Naive thymus-derived CD8-positive, alpha-beta T cell (primary cell): ENCODE results near the gene DCAF6. TPM values are rescaled to one million over a fixed set of nuclear protein-coding genes. Genes with fewer than 3 reads are reported as not detected.
A peak's percentile ranks its signal among the peaks of the same experiment; 100 is the strongest.

Experiments used
- ATAC-seq, 2 donors: fragments of 150-1000 bp; cut with Tn5 transposase in 1 of 2; sonication (Bioruptor Pico), chemical (Tn5 transposase) in 1 of 2; 1 replicate in 1 of 2; 2 replicates in 1 of 2; pipeline ENCODE4 v1.10.0; 2021; ENCODE audit warnings: mild to moderate bottlenecking in 2 of 2, moderate library complexity in 2 of 2
- POLR2A ChIA-PET: fragments of 350-600 bp; sonication (Branson Sonifier 250); formaldehyde crosslinking; loops from one replicate; lab custom pipeline; 2021; ENCODE audit warnings: antibody characterized with exemption; lab: Charles Lee
- DNase-seq, 10 donors: peaks; one replicate each; pipeline versions ENCODE4 v3.0.0 to v3.0.0-alpha.2; 2020 to 2022
- H3K27ac Mint-ChIP-seq, 10 donors: one replicate each; pipeline ENCODE4 v1.8.0; 2020 to 2022; ENCODE audit warnings: mild to moderate bottlenecking in 10 of 10, mixed read lengths in 10 of 10, moderate library complexity in 4 of 10, inconsistent platforms in 1 of 10
- H3K27me3 Mint-ChIP-seq, 5 donors: one replicate each; pipeline ENCODE4 v1.8.0; 2021 to 2022; ENCODE audit warnings: mixed read lengths in 5 of 5
- H3K36me3 Mint-ChIP-seq, 3 donors: one replicate each; pipeline ENCODE4 v1.8.0; 2020 to 2022; ENCODE audit warnings: mixed read lengths in 3 of 3, mild to moderate bottlenecking in 2 of 3, inconsistent platforms in 1 of 3
- H3K4me1 Mint-ChIP-seq, 4 donors: one replicate each; pipeline ENCODE4 v1.8.0; 2021 to 2022; ENCODE audit warnings: mixed read lengths in 4 of 4
- H3K4me3 Mint-ChIP-seq, 10 donors: one replicate each; pipeline ENCODE4 v1.8.0; 2020 to 2022; ENCODE audit warnings: mild to moderate bottlenecking in 10 of 10, mixed read lengths in 10 of 10, moderate library complexity in 6 of 10, inconsistent platforms in 1 of 10
- H3K9me3 Mint-ChIP-seq, 9 donors: one replicate each; pipeline ENCODE4 v1.8.0; 2020 to 2022; ENCODE audit warnings: mixed read lengths in 9 of 9, mild to moderate bottlenecking in 3 of 9, inconsistent platforms in 1 of 9, moderate library complexity in 1 of 9
- polyA plus RNA-seq, 3 donors: library from polyadenylated mRNA; unstranded; fragments of 300-500 nt; fragmentation: Illumina TruSeq; gene quantifications; one replicate each; pipeline ENCODE4 v1.2.3, GENCODE V29; 2021
- total RNA-seq, 8 experiments: library from RNA in 2 of 8; stranded (reverse) in 2 of 8; gene quantifications; one replicate each; pipeline ENCODE4 v1.2.3 and lab custom pipeline; 2021 to 2026

Gene DCAF6
- total and polyA plus RNA-seq, 5 experiments from 2014 or later: 5.7 to 30.1 (median 10.0) TPM

GRCh38 chr1:167938080-167938636 is 1.7 kb downstream of the DCAF6 start:
- DNase-seq (no peak), ATAC-seq (no peak)
- peaks cover 20 to 52% (median 38%) of the 10 kb centered on the region in 4 donors for H3K4me1 Mint-ChIP-seq
- H3K9me3 Mint-ChIP-seq: no peaks in the 10 kb centered on the region
- H3K27me3 Mint-ChIP-seq: no peaks in the 10 kb centered on the region
- peaks cover 5 to 8% (median 5%) of the 10 kb centered on the region in 3 donors for H3K36me3 Mint-ChIP-seq
- peak overlapping the region; percentile 82 to 99 (median 94) for H3K4me3 Mint-ChIP-seq
- POLR2A ChIA-PET: no interaction called here
- peak overlapping the region in 9 of 10 donors; percentile 58 to 100 (median 97) for H3K27ac Mint-ChIP-seq

DNA sequence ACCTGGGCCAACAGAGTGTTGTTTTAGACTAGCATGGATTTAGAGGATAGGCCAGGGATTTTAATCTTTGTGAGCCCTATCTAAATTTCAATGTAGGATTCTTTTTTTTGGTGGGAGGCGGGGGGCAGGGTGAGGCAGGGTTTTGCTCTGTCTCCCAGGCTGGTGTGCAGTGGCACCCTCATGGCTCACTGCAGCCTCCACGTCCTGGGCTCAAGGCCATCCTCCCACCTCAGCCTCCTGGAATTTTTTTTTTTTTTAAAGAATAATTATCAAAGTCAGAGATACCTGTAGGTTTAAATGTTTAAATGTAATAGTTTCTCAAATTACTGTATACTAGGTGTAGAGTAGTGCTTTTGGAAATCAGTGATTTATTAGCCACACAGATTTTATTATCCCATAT is 3.8 kb downstream of the DCAF6 start:
- H3K27me3 Mint-ChIP-seq: no peaks in the 10 kb centered on the region
- peaks cover 0 to 10% (median 0%) of the 10 kb centered on the region in 9 donors for H3K9me3 Mint-ChIP-seq
- no peak overlapping the region for H3K4me3 Mint-ChIP-seq
- ATAC-seq: no peak
- no peak overlapping the region for H3K27ac Mint-ChIP-seq
- H3K36me3 Mint-ChIP-seq: peaks cover 5 to 19% (median 9%) of the 10 kb centered on the region in 3 donors
- DNase-seq: no peak
- H3K4me1 Mint-ChIP-seq: peaks cover 21 to 38% (median 28%) of the 10 kb centered on the region in 4 donors
- POLR2A ChIA-PET: no interaction called here

DNA sequence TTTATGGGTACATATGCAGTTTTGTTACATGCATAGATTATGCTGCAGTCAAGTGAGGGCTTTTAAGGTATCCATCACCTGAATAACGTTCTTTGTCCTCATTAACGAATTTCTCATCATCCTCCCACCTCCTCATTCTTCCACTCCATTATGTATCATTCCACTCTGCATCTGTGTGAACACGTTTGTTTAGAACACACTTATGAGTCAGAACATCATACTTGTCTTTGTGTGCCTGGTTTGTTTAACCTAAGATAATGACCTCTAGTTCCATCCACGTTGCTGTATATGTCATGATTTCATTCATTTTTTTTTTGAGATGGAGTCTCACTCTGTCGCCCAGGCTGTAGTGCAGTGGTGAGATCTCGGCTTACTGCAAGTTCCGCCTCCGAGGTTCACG is 7.1 kb downstream of the DCAF6 start:
- H3K4me1 Mint-ChIP-seq: peaks cover 27 to 46% (median 43%) of the 10 kb centered on the region in 4 donors
- peaks cover 0 to 19% (median 10%) of the 10 kb centered on the region in 3 donors for H3K36me3 Mint-ChIP-seq
- POLR2A ChIA-PET: no interaction called here
- peak overlapping the region in 2 of 10 donors; percentile 3 to 36 for H3K27ac Mint-ChIP-seq
- H3K9me3 Mint-ChIP-seq: peaks cover 0 to 10% (median 0%) of the 10 kb centered on the region in 9 donors
- ATAC-seq (no peak), DNase-seq (no peak)
- H3K27me3 Mint-ChIP-seq: no peaks in the 10 kb centered on the region
- no peak overlapping the region for H3K4me3 Mint-ChIP-seq

GRCh38 chr1:167947733-167948132 is 11.2 kb downstream of the DCAF6 start:
- Mint-ChIP-seq H3K4me3 (peak overlapping the region in 6 of 10 donors; percentile 4 to 33 (median 12)), H3K27ac (peak overlapping the region in 1 of 10 donors; percentile 76), H3K4me1 (peaks cover 32 to 55% (median 48%) of the 10 kb centered on the region in 4 donors), H3K36me3 (peaks cover 4 to 36% (median 14%) of the 10 kb centered on the region in 3 donors), H3K9me3 (peaks cover 0 to 10% (median 0%) of the 10 kb centered on the region in 9 donors), H3K27me3 (no peaks in the 10 kb centered on the region)
- ATAC-seq (no peak), DNase-seq (no peak)
- POLR2A ChIA-PET: no interaction called here

DNA sequence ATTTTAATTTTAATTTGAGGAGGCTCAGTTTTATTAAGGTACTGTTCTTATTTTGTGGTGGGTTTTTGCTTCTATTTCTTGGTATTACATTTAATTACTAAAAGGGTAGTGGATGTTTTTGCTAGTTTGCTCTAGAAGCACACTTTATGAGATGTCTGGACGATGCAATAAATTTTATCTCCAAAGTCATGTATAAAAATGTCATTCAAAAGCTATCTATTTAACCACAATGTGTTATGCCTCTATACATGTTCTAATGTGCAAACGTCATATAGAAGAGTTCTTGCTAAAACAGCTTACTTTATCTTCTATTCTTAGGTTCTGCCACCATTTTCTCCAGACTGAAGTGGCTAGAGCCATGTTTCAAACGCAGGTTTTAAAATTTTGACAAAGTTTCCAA is 13.3 kb downstream of the DCAF6 start:
- Mint-ChIP-seq H3K27ac (no peak overlapping the region), H3K4me1 (peaks cover 26 to 49% (median 45%) of the 10 kb centered on the region in 4 donors), H3K9me3 (peaks cover 0 to 2% (median 0%) of the 10 kb centered on the region in 9 donors), H3K4me3 (no peak overlapping the region), H3K27me3 (no peaks in the 10 kb centered on the region), H3K36me3 (peaks cover 8 to 40% (median 24%) of the 10 kb centered on the region in 3 donors)
- ATAC-seq (no peak), DNase-seq (no peak)
- POLR2A ChIA-PET: no interaction called here

DNA sequence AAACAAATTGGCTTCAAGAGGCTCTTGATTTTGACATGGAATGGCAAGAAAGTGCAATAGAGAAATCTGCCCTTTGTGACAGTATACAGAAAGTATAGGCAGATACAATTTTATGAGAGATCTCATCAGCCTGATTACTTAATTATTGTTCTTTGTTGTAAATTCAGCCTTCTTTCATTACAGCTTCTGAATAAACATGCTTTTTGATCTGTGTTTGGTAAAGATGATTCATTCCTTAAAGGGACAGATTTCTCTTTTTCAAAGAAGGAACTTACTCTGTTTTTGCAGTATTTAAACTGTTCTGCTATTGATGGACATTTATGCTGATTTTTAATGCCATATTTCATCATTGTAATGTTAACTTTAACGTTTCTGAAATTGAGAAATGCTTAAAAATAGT is 14.1 kb downstream of the DCAF6 start:
- no peak for DNase-seq
- no peaks in the 10 kb centered on the region for H3K9me3 Mint-ChIP-seq
- peak overlapping the region in 1 of 10 donors; percentile 38 for H3K27ac Mint-ChIP-seq
- no peaks in the 10 kb centered on the region for H3K27me3 Mint-ChIP-seq
- POLR2A ChIA-PET: no interaction called here
- peaks cover 8 to 47% (median 27%) of the 10 kb centered on the region in 3 donors for H3K36me3 Mint-ChIP-seq
- ATAC-seq: no peak
- H3K4me1 Mint-ChIP-seq: peaks cover 21 to 43% (median 40%) of the 10 kb centered on the region in 4 donors
- H3K4me3 Mint-ChIP-seq: peak overlapping the region in 1 of 10 donors; percentile 4

DNA sequence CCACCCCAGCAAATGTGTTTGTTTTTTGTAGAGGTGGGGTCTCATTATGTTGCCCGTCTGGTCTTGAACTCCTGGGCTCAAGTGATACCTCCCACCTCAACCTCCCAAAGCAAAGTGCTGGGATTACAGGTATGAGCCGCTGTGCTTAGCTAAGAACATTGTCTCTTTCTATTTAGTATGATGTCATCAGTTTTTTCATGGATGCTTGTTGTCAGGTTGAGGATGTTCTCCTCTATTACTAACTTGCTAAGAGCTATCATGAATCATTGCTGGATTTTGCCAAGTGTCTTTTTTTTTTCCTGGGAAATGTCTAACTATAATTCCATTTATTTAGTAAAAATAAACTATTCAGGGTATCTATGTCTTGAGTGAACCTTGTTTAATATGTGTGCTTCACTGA is 19.4 kb downstream of the DCAF6 start:
- ATAC-seq: no peak
- H3K27me3 Mint-ChIP-seq: no peaks in the 10 kb centered on the region
- no peak overlapping the region for H3K4me3 Mint-ChIP-seq
- peaks cover 8 to 64% (median 36%) of the 10 kb centered on the region in 3 donors for H3K36me3 Mint-ChIP-seq
- H3K27ac Mint-ChIP-seq: no peak overlapping the region
- peaks cover 6 to 15% (median 12%) of the 10 kb centered on the region in 4 donors for H3K4me1 Mint-ChIP-seq
- no peak for DNase-seq
- POLR2A ChIA-PET: interaction anchor here (0.7 to 1.1 kb wide), 2 partner anchors 194 to 1838 kb away, joined by 3 to 6 read pairs; no protein-coding TSS in a partner anchor
- no peaks in the 10 kb centered on the region for H3K9me3 Mint-ChIP-seq

DNA sequence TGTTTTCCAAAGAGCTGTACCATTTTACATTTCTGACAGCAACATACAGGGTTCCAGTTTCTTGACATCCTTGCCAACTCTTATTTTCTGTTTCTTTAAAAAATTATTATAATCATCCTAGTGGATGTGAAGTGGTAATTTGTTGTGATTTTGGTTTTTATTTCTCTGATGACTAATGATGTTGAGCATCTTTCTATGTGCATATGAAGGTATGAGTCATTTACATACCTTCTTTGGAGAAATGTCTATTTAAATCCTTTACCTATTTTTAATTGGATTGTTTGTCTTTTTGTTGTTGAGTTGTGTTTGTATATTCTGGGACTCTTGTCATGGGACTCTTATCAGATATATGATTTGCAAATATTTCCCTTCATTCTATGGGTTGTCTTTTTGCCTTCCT is 21.2 kb downstream of the DCAF6 start:
- POLR2A ChIA-PET: no interaction called here
- Mint-ChIP-seq H3K27me3 (no peaks in the 10 kb centered on the region), H3K4me3 (no peak overlapping the region), H3K9me3 (no peaks in the 10 kb centered on the region), H3K36me3 (peaks cover 4 to 64% (median 32%) of the 10 kb centered on the region in 3 donors), H3K4me1 (peaks cover 5 to 17% (median 11%) of the 10 kb centered on the region in 4 donors), H3K27ac (no peak overlapping the region)
- ATAC-seq (no peak), DNase-seq (no peak)

GRCh38 chr1:167964646-167965045 is 28.2 kb downstream of the DCAF6 start:
- Mint-ChIP-seq H3K27ac (no peak overlapping the region), H3K36me3 (peaks cover 0 to 66% (median 23%) of the 10 kb centered on the region in 3 donors), H3K9me3 (no peaks in the 10 kb centered on the region), H3K4me3 (no peak overlapping the region), H3K4me1 (peaks cover 5 to 22% (median 9%) of the 10 kb centered on the region in 4 donors), H3K27me3 (no peaks in the 10 kb centered on the region)
- ATAC-seq (no peak), DNase-seq (no peak)
- POLR2A ChIA-PET: interaction anchor here (0.7 kb wide), 1 partner anchor 718 kb away, joined by 3 read pairs; no protein-coding TSS in a partner anchor

DNA sequence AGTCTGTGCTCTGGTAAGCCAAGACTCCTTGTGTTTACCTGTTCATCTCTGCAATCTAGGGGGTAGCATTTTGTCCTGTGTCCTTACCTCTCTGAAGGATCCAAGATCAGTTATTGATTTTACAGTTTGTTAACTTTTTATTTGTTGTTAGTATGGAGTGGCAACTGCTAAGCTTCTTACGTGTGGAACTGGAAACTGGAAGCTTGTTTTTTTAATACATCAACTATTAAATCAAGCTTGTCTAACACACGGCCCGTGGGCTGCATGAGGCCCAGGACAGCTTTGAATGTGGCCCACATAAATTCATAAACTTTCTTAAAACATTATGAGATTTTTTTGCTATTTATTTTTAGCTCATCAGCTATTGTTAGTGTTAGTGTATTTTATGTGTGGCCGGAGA is 29.6 kb downstream of the DCAF6 start:
- H3K9me3 Mint-ChIP-seq: no peaks in the 10 kb centered on the region
- no peak overlapping the region for H3K27ac Mint-ChIP-seq
- H3K36me3 Mint-ChIP-seq: peaks cover 0 to 68% (median 22%) of the 10 kb centered on the region in 3 donors
- DNase-seq (no peak), ATAC-seq (no peak)
- peaks cover 5 to 22% (median 7%) of the 10 kb centered on the region in 4 donors for H3K4me1 Mint-ChIP-seq
- POLR2A ChIA-PET: no interaction called here
- H3K4me3 Mint-ChIP-seq: no peak overlapping the region
- no peaks in the 10 kb centered on the region for H3K27me3 Mint-ChIP-seq

DNA sequence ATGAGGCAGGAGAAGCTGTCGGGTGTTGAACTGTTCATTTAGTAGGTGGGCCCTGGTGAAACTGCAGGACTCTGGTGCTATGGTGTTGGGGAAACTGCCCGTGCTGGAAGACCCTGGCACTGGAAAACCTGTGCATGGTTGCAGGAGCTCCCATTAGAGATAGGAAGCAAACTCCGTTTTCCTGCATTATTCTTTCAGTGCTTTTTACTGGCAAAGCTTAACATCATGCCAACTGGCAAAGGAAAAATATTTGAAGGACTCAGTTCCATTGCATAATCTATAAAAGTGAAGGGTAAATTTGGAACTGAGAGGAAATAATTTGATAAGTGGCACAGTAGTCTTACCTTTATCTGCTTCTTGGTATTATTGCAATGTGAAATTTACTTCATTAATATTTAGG is 32.1 kb downstream of the DCAF6 start:
- POLR2A ChIA-PET: no interaction called here
- DNase-seq (no peak), ATAC-seq (no peak)
- Mint-ChIP-seq H3K4me3 (no peak overlapping the region), H3K9me3 (no peaks in the 10 kb centered on the region), H3K36me3 (peaks cover 0 to 60% (median 25%) of the 10 kb centered on the region in 3 donors), H3K27ac (peak overlapping the region in 1 of 10 donors; percentile 30), H3K27me3 (no peaks in the 10 kb centered on the region), H3K4me1 (peaks cover 0 to 11% (median 8%) of the 10 kb centered on the region in 4 donors)

GRCh38 chr1:167973832-167974231 is 37.3 kb downstream of the DCAF6 start:
- H3K9me3 Mint-ChIP-seq: peaks cover 0 to 2% (median 0%) of the 10 kb centered on the region in 9 donors
- no peak for ATAC-seq
- H3K4me3 Mint-ChIP-seq: no peak overlapping the region
- POLR2A ChIA-PET: no interaction called here
- H3K27ac Mint-ChIP-seq: peak overlapping the region in 1 of 10 donors; percentile 18
- H3K27me3 Mint-ChIP-seq: no peaks in the 10 kb centered on the region
- H3K4me1 Mint-ChIP-seq: peaks cover 0 to 8% (median 6%) of the 10 kb centered on the region in 4 donors
- peaks cover 5 to 56% (median 37%) of the 10 kb centered on the region in 3 donors for H3K36me3 Mint-ChIP-seq
- no peak for DNase-seq

DNA sequence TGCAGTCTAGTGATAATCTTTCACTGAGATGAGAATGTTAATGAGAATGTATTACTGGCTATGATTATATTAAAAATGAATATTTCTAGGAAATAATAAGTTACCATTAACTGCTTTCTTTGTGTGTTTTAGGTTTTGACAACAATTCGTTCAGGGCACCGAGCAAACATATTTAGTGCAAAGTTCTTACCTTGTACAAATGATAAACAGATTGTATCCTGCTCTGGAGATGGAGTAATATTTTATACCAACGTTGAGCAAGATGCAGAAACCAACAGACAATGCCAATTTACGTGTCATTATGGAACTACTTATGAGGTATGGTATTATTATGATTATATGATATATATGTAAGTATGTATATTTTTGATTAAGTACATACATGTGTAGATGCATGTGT is 38.2 kb downstream of the DCAF6 start:
- peaks cover 10 to 61% (median 42%) of the 10 kb centered on the region in 3 donors for H3K36me3 Mint-ChIP-seq
- peaks cover 0 to 2% (median 0%) of the 10 kb centered on the region in 9 donors for H3K9me3 Mint-ChIP-seq
- no peak overlapping the region for H3K4me3 Mint-ChIP-seq
- DNase-seq (no peak), ATAC-seq (no peak)
- H3K4me1 Mint-ChIP-seq: peaks cover 0 to 11% (median 8%) of the 10 kb centered on the region in 4 donors
- H3K27ac Mint-ChIP-seq: no peak overlapping the region
- no peaks in the 10 kb centered on the region for H3K27me3 Mint-ChIP-seq
- POLR2A ChIA-PET: no interaction called here
